Esophagus squamous epithelium (tissue), 5 donors: ENCODE data around the gene MCM3AP. TPM values are rescaled to one million over a fixed set of nuclear protein-coding genes. Genes with fewer than 3 reads are reported as not detected.

Experiments used
- DNase-seq: peaks from one replicate; lab custom pipeline; 2025; lab: John Stamatoyannopoulos, UW
- H3K27ac ChIP-seq, 4 donors: fragments of 200-600 bp; sonication (generic); one replicate each; pipeline ENCODE4 v1.5.1; 2016 to 2019; ENCODE audit warnings: mild to moderate bottlenecking in 1 of 4
- H3K27me3 ChIP-seq, 4 donors: fragments of 200-600 bp; sonication (generic); 1 replicate in 3 of 4; 2 replicates in 1 of 4; pipeline versions ENCODE4 v1.5.1 to v1.6.0; 2017 to 2021; ENCODE audit warnings: antibody characterized with exemption in 1 of 4
- H3K36me3 ChIP-seq, 3 donors: fragments of 200-600 bp; sonication (generic); one replicate each; pipeline ENCODE4 v1.5.1; 2016 to 2019
- H3K4me1 ChIP-seq, 3 donors: fragments of 200-600 bp; sonication (generic); one replicate each; pipeline ENCODE4 v1.5.1; 2017 to 2019
- H3K4me3 ChIP-seq, 4 donors: fragments of 200-600 bp; sonication (generic); 1 replicate in 3 of 4; 2 replicates in 1 of 4; pipeline ENCODE4 v1.5.1; 2016 to 2019; ENCODE audit warnings: mild to moderate bottlenecking in 2 of 4, moderate library complexity in 1 of 4
- H3K9me3 ChIP-seq, 3 donors: fragments of 200-600 bp; sonication (generic); one replicate each; pipeline ENCODE4 v1.5.1; 2016 to 2019
- POLR2A ChIP-seq, 4 donors: fragments of 450-650 bp; IDR thresholded peaks; one replicate each; pipeline ENCODE4 v1.6.1; 2017; ENCODE audit warnings: antibody characterized with exemption in 4 of 4, mild to moderate bottlenecking in 4 of 4, moderate library complexity in 3 of 4
- WGBS, 2 donors: methylation state at CpG; one replicate each; pipeline ENCODE4 v1.1.5; 2018; 5-methylcytosine and 5-hydroxymethylcytosine counted together
- intact Hi-C: fragments of 100-400 bp; cut with DNase I; formaldehyde crosslinking; loops from one replicate; pipeline ENCODE4 v1.15.0; 2022
- total RNA-seq, 4 donors: library from RNA; depleted of rRNA; stranded (reverse); fragments of >200 nt; gene quantifications; one replicate each; pipeline ENCODE4 v1.1.0, GENCODE V29; 2016
- TF ChIP-seq, protein P1 (sequence below), 6 experiments: fragments of 450-650 bp in 4 of 6; fragments of 200-600 bp in 2 of 6; sonication (generic) in 2 of 6; IDR thresholded peaks; one replicate each; pipeline ENCODE4 v1.5.1; 2016 to 2019; ENCODE audit warnings: antibody characterized with exemption in 6 of 6, mild to moderate bottlenecking in 4 of 6, moderate library complexity in 4 of 6
- donor health status: DM: yes; HTN: yes; CAD: no.

MCM3AP gene
- total RNA-seq, 4 donors from 2014 or later = 31.3 to 72.7 (median 63.2) TPM

DNA sequence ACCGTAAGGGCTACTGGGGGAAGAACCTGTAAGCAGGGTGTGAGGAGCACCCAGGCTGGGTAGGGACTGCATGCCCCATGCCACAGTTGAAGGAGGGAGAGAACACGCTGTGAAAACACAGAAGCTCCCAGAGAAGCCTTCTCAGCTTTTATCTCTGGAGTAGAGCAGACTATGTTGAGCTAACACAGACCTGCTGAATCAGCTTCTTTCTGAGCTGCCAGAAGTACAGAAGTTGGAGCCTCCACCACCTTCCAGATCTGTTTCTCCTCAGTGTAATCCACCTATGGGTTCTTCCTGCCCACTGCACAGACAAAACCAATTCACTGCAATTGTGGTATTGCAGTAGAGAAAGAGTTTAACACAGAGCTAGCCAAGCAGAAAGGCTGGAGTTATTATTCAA is 6.2 kb upstream of the MCM3AP start:
- TF ChIP-seq, protein P1, sequence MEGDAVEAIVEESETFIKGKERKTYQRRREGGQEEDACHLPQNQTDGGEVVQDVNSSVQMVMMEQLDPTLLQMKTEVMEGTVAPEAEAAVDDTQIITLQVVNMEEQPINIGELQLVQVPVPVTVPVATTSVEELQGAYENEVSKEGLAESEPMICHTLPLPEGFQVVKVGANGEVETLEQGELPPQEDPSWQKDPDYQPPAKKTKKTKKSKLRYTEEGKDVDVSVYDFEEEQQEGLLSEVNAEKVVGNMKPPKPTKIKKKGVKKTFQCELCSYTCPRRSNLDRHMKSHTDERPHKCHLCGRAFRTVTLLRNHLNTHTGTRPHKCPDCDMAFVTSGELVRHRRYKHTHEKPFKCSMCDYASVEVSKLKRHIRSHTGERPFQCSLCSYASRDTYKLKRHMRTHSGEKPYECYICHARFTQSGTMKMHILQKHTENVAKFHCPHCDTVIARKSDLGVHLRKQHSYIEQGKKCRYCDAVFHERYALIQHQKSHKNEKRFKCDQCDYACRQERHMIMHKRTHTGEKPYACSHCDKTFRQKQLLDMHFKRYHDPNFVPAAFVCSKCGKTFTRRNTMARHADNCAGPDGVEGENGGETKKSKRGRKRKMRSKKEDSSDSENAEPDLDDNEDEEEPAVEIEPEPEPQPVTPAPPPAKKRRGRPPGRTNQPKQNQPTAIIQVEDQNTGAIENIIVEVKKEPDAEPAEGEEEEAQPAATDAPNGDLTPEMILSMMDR (IDR thresholded peaks at IDR 0.05) = no peak
- TF ChIP-seq POLR2A (IDR thresholded peaks at IDR 0.05) = no peak
- H3K9me3 ChIP-seq = no peaks in the 10 kb centered on the region
- H3K36me3 ChIP-seq = peaks cover 0 to 11% (median 0%) of the 10 kb centered on the region in 3 donors
- H3K27ac ChIP-seq = no peak overlapping the region
- H3K27me3 ChIP-seq = peaks cover 0 to 6% (median 0%) of the 10 kb centered on the region in 4 donors
- DNase-seq = no peak
- H3K4me1 ChIP-seq = peaks cover 0 to 25% (median 2%) of the 10 kb centered on the region in 3 donors
- 95 to 100% methylated on average over 2 of the region's 2 CpGs for WGBS, 2 donors
- H3K4me3 ChIP-seq = no peak overlapping the region
- intact Hi-C loops = no loop called here

DNA sequence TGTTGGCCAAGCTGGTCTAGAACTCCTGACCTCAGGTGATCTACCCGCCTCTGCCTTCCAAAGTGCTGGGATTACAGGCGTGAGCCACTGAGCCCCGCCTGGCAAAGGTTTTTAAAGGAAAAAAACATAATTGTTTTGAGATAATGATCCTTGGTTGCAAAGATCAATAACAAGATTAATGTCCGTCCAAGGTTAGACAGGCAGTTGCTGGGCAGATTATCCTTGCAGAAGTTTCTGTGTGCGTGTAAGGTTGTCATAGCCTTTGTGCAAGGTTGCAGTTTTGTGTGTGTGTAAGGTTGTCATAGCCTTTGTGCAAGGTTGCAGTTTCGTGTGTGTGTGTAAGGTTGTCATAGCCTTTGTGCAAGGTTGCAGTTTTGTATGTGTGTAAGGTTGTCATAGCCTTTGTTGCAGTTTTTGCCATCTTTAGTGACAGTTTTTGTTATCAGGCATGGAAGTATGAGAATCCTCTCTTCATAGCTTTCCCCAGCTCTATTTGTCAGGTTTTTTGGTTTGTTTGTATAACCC is 4.3 kb upstream of the MCM3AP start:
- TF ChIP-seq POLR2A (IDR thresholded peaks at IDR 0.05) = no peak
- TF ChIP-seq, protein P1 (IDR thresholded peaks at IDR 0.05) = no peak
- Histone ChIP-seq H3K9me3 (no peaks in the 10 kb centered on the region), H3K27ac (no peak overlapping the region), H3K27me3 (no peaks in the 10 kb centered on the region), H3K36me3 (peaks cover 0 to 11% (median 0%) of the 10 kb centered on the region in 3 donors), H3K4me3 (no peak overlapping the region), H3K4me1 (peaks cover 4 to 19% (median 6%) of the 10 kb centered on the region in 3 donors)
- WGBS, 2 donors = 70 to 73% methylated on average over 4 to 5 of the region's 6 CpGs
- no peak for DNase-seq
- intact Hi-C loops = no loop called here

DNA sequence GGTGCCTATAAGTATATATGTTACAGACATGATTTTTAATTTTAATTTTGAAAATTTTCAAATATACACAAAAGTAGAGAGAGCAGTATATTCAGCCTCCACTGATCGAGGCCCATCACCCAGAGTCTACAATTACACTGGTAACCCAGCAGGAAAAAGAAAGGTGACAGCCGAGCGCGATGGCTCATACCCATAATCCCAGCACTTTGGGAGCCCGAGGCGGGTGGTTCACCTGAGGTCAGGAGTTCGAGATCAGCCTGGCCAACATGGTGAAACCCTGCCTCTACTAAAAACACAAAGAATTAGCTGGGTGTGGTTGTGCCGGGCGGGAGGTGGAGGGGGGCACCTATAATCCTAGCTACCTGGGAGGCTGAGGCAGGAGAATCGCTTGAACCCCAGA is 2.1 kb upstream of the MCM3AP start:
- Histone ChIP-seq H3K4me1 (peaks cover 20 to 40% (median 27%) of the 10 kb centered on the region in 3 donors), H3K9me3 (no peaks in the 10 kb centered on the region), H3K27ac (peak overlapping the region in 2 of 4 donors; percentile 98), H3K27me3 (no peaks in the 10 kb centered on the region), H3K36me3 (peaks cover 0 to 29% (median 0%) of the 10 kb centered on the region in 3 donors), H3K4me3 (no peak overlapping the region)
- WGBS, 2 donors = 83 to 84% methylated on average over 9 to 10 of the region's 10 CpGs
- DNase-seq = no peak
- intact Hi-C loops = no loop called here
- TF ChIP-seq POLR2A (IDR thresholded peaks at IDR 0.05) = no peak
- TF ChIP-seq, protein P1 (IDR thresholded peaks at IDR 0.05) = no peak

DNA sequence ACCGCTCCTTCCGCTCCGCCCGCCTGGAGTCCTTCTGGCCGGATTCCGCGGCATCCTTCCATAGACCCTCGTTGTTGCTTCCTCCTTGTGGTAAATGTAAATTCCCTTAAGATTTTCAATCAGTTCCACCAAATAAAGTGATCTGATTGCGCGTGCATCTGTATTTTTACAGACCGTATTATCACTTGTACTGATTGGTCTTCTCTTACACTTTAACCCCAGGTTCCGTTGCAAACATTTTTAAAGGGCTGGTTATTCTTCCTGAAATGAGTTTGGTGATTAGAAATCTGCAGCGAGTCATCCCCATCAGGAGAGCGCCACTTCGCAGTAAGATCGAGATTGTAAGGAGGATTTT is 1.2 kb upstream of the MCM3AP start:
- no peak for DNase-seq
- WGBS, 2 donors = 1% methylated on average over 12 to 16 of the region's 16 CpGs

More for the DNA sequence above, 1.2 kb upstream of the MCM3AP start:
- H3K36me3 ChIP-seq = peaks cover 0 to 31% (median 0%) of the 10 kb centered on the region in 3 donors
- H3K4me3 ChIP-seq = peak overlapping the region; percentile 85 to 98 (median 96)
- intact Hi-C loops = no loop called here
- H3K27me3 ChIP-seq = no peaks in the 10 kb centered on the region
- TF ChIP-seq, protein P1 (IDR thresholded peaks at IDR 0.05) = no peak
- TF ChIP-seq POLR2A (IDR thresholded peaks at IDR 0.05) = no peak
- peak overlapping the region; percentile 96 to 99 (median 98) for H3K27ac ChIP-seq
- no peaks in the 10 kb centered on the region for H3K9me3 ChIP-seq
- H3K4me1 ChIP-seq = peaks cover 20 to 49% (median 31%) of the 10 kb centered on the region in 3 donors
